SK-N-SH (cell line): Measurements from ENCODE around the gene TBX4. TPM values are rescaled to one million over a fixed set of nuclear protein-coding genes. Genes with fewer than 3 reads are reported as not detected.
A peak's percentile ranks its signal among the peaks of the same experiment; 100 is the strongest.

ENCODE experiments used
- CTCF ChIA-PET: fragments of 300-600, 350-600 bp; formaldehyde crosslinking; extraction: SDS; loops from one replicate; lab custom pipeline; 2021; lab: Yijun Ruan, JAX
- POLR2A ChIA-PET: fragments of 350-600 bp; sonication (Branson Sonifier 250); formaldehyde crosslinking; extraction: SDS; loops from one replicate; lab custom pipeline; 2020; ENCODE audit warnings: antibody characterized with exemption, inconsistent platforms; lab: Yijun Ruan, JAX
- DNase-seq: peaks from one replicate; pipeline ENCODE4 v3.0.0; 2012
- H2AFZ ChIP-seq: fragments of 200-600 bp; sonication (generic); 2 replicates; pipeline ENCODE4 v1.8.1; 2016; ENCODE audit warnings: antibody characterized with exemption, mild to moderate bottlenecking, low read depth
- H3F3A ChIP-seq: fragments of 200-600 bp; sonication (generic); replicated peaks from 2 replicates; pipeline ENCODE3; 2016; ENCODE audit warnings: antibody characterized with exemption, mild to moderate bottlenecking; ENCODE audit not compliant: insufficient read depth
- H3K27ac ChIP-seq, 2 experiments: fragments of 200-500 bp in 1 of 2; fragments of 200-600 bp in 1 of 2; sonication (Bioruptor generic) in 1 of 2; sonication (generic), shearing (Covaris generic) in 1 of 2; 2 replicates each; pipeline versions ENCODE4 v1.5.1 to v1.6.1; 2014 to 2016; ENCODE audit warnings: low read depth in 2 of 2, inconsistent platforms in 1 of 2, low read length in 1 of 2, mild to moderate bottlenecking in 1 of 2, mixed read lengths in 1 of 2
- H3K27me3 ChIP-seq: fragments of 200-600 bp; sonication (generic), shearing (Covaris generic); 2 replicates; pipeline ENCODE4 v1.6.1; 2016; ENCODE audit warnings: mixed run types; ENCODE audit not compliant: insufficient read depth
- H3K36me3 ChIP-seq, 2 experiments: fragments of 200-500 bp in 1 of 2; fragments of 200-600 bp in 1 of 2; sonication (Bioruptor generic) in 1 of 2; sonication (generic) in 1 of 2; replicated peaks in 1 of 2; 2 replicates each; pipeline versions ENCODE3 to v1.5.1; 2014 to 2016; ENCODE audit warnings: low read length in 1 of 2, mild to moderate bottlenecking in 1 of 2; ENCODE audit not compliant: insufficient read depth in 2 of 2, control insufficient read depth in 1 of 2
- H3K4me1 ChIP-seq, 2 experiments: fragments of 200-500 bp in 1 of 2; fragments of 200-600 bp in 1 of 2; sonication (Bioruptor generic) in 1 of 2; sonication (generic), shearing (Covaris generic) in 1 of 2; 2 replicates each; pipeline versions ENCODE4 v1.5.1 to v1.6.1; 2014 to 2016; ENCODE audit warnings: low read depth in 1 of 2, low read length in 1 of 2, mixed run types in 1 of 2; ENCODE audit not compliant: insufficient read depth in 2 of 2, control insufficient read depth in 1 of 2
- H3K4me2 ChIP-seq: fragments of 200-600 bp; sonication (generic), shearing (Covaris generic); 2 replicates; pipeline ENCODE4 v1.6.1; 2017; ENCODE audit warnings: mixed run types
- H3K4me3 ChIP-seq, 2 experiments: fragments of 200-500 bp in 1 of 2; fragments of 200-600 bp in 1 of 2; sonication (Bioruptor generic) in 1 of 2; sonication (generic), shearing (Covaris generic) in 1 of 2; 2 replicates each; pipeline versions ENCODE4 v1.5.1 to v1.8.1; 2014 to 2016; ENCODE audit warnings: low read depth in 2 of 2, inconsistent platforms in 1 of 2, low read length in 1 of 2, mild to moderate bottlenecking in 1 of 2, mixed read lengths in 1 of 2, moderate library complexity in 1 of 2
- H3K79me2 ChIP-seq: fragments of 200-600 bp; sonication (generic); 2 replicates; pipeline ENCODE4 v1.8.1; 2017; ENCODE audit warnings: mild to moderate bottlenecking; ENCODE audit not compliant: insufficient read depth
- H3K9ac ChIP-seq: fragments of 200-600 bp; sonication (generic); 2 replicates; pipeline ENCODE4 v1.6.1; 2017; ENCODE audit warnings: mixed run types
- H3K9me2 ChIP-seq: fragments of 200-600 bp; sonication (generic); 2 replicates; pipeline ENCODE4 v1.6.1; 2017; ENCODE audit warnings: mixed run types
- H3K9me3 ChIP-seq: fragments of 200-600 bp; sonication (generic); 2 replicates; pipeline ENCODE4 v1.6.1; 2017; ENCODE audit warnings: mixed run types, mild to moderate bottlenecking, moderate library complexity
- H4K20me1 ChIP-seq: fragments of 200-600 bp; sonication (generic); 2 replicates; pipeline ENCODE4 v1.6.1; 2017; ENCODE audit warnings: mild to moderate bottlenecking, mixed run types; ENCODE audit not compliant: insufficient read depth
- CHD2 ChIP-seq: fragments of 150-350 bp; IDR thresholded peaks from 2 replicates; pipeline ENCODE4 v1.6.1; 2018; ENCODE audit warnings: low read length; ENCODE audit not compliant: partially characterized antibody
- ELF1 ChIP-seq: IDR thresholded peaks from 2 replicates; pipeline ENCODE4 v1.4.0; 2012
- FOXJ3 ChIP-seq: sonication (generic); formaldehyde crosslinking; IDR thresholded peaks from 2 replicates; pipeline ENCODE4 v1.5.1; 2020; ENCODE audit warnings: mild to moderate bottlenecking, missing genetic modification reagents
- FOXM1 ChIP-seq: IDR thresholded peaks from 2 replicates; pipeline ENCODE4 v1.4.0; 2012; ENCODE audit warnings: low read depth, mild to moderate bottlenecking
- MXI1 ChIP-seq: IDR thresholded peaks from 2 replicates; pipeline ENCODE4 v1.6.1; 2012; ENCODE audit warnings: mild to moderate bottlenecking, low read depth, low read length, improper control_type of control experiment
- NFIC ChIP-seq: IDR thresholded peaks from 2 replicates; pipeline ENCODE4 v1.4.0; 2012; ENCODE audit warnings: borderline replicate concordance
- POLR2AphosphoS5 ChIP-seq: IDR thresholded peaks from 2 replicates; pipeline ENCODE4 v1.6.1; 2012; ENCODE audit warnings: low read depth, low read length
- RAD21 ChIP-seq: IDR thresholded peaks from 2 replicates; pipeline ENCODE4 v1.6.1; 2012; ENCODE audit warnings: mild to moderate bottlenecking, low read length
- RFX5 ChIP-seq: IDR thresholded peaks from 2 replicates; pipeline ENCODE4 v1.6.1; 2012; ENCODE audit warnings: mild to moderate bottlenecking, improper control_type of control experiment, low read length
- RXRA ChIP-seq: IDR thresholded peaks from 2 replicates; pipeline ENCODE4 v1.4.0; 2012; ENCODE audit warnings: low read depth, mild to moderate bottlenecking, borderline replicate concordance
- SMC3 ChIP-seq: IDR thresholded peaks from 2 replicates; pipeline ENCODE4 v1.6.1; 2012; ENCODE audit warnings: low read depth, low read length, improper control_type of control experiment
- TAF1 ChIP-seq: IDR thresholded peaks from 2 replicates; pipeline ENCODE4 v1.6.1; 2012; ENCODE audit warnings: low read depth, mild to moderate bottlenecking, low read length, moderate library complexity, borderline replicate concordance
- YY1 ChIP-seq: IDR thresholded peaks from 2 replicates; pipeline ENCODE4 v1.4.0; 2012; ENCODE audit warnings: low read depth, mild to moderate bottlenecking
- WGBS: methylation state at CpG from one replicate; pipeline ENCODE4 v1.1.6; 2017; ENCODE audit warnings: low lambda C conversion rate; 5-methylcytosine and 5-hydroxymethylcytosine counted together
- polyA plus RNA-seq, 3 experiments: library from polyadenylated mRNA; depleted of rRNA; stranded (reverse); fragments of >200 nt; gene quantifications; 2 replicates each; pipeline ENCODE4 v1.2.3, GENCODE V29; 2012
- TF ChIP-seq, protein P1 (sequence below): IDR thresholded peaks from 2 replicates; pipeline ENCODE4 v1.4.0; 2012; ENCODE audit warnings: low read depth, borderline replicate concordance
- TF ChIP-seq, protein P2 (sequence below): fragments of 150-350 bp; IDR thresholded peaks from 2 replicates; pipeline ENCODE4 v1.6.1; 2017; ENCODE audit warnings: antibody characterized with exemption, low read length, low read depth, borderline replicate concordance
- TF ChIP-seq, protein P3 (sequence below): IDR thresholded peaks from 2 replicates; pipeline ENCODE4 v1.4.0; 2012; ENCODE audit warnings: low read depth
- TF ChIP-seq, protein P4 (sequence below): fragments of 150-350 bp; IDR thresholded peaks from 2 replicates; pipeline ENCODE4 v1.6.1; 2016; ENCODE audit warnings: mild to moderate bottlenecking, low read depth, low read length

TBX4 gene
- polyA plus RNA-seq, 1 of the 3 experiments (the other 2 are of a cell fraction), result 0.02 TPM

DNA sequence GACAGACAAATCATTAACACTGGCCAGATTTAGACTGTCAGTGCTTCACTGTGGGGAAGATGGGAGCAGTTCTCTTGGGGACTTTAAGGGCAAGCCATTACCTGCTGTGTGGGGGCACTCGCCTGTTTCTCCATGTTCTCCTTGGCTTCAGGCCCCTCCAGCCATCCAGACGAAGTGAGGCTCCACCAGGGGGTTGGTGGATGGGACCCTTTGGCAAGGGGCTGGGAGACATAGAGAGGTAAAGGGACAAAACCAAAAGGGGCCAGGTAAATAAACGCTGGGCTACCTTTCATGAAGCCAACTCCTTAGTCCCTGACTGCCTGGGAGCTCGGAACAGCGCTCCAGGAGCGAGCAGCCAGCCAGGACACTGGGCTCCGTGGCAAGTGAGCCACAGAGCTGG, 14.0 kb downstream of the TBX4 start:
- H3K27ac ChIP-seq, result no peak overlapping the region
- H3K9ac ChIP-seq, result no peak overlapping the region
- no peaks in the 10 kb centered on the region for H3K9me3 ChIP-seq
- TF ChIP-seq, protein P1, sequence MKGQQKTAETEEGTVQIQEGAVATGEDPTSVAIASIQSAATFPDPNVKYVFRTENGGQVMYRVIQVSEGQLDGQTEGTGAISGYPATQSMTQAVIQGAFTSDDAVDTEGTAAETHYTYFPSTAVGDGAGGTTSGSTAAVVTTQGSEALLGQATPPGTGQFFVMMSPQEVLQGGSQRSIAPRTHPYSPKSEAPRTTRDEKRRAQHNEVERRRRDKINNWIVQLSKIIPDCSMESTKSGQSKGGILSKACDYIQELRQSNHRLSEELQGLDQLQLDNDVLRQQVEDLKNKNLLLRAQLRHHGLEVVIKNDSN, result no peak
- no peak overlapping the region for H3K4me3 ChIP-seq
- H3K9me2 ChIP-seq, result no peaks in the 10 kb centered on the region
- no peak overlapping the region for H2AFZ ChIP-seq
- no peaks in the 10 kb centered on the region for H4K20me1 ChIP-seq
- H3F3A ChIP-seq, result no peaks in the 10 kb centered on the region
- WGBS, result 73% methylated on average over 7 of the region's 7 CpGs
- no peak for DNase-seq
- no peaks in the 10 kb centered on the region for H3K27me3 ChIP-seq
- H3K4me2 ChIP-seq, result no peak overlapping the region
- H3K4me1 ChIP-seq, result peaks cover 0 to 29% of the 10 kb centered on the region in 2 experiments; a peak in 1 of 4 replicates
- ChIA-PET CTCF (interaction anchor here (1.1 to 3.5 kb wide), 9 partner anchors 11 to 109 kb away, joined by 3 to 16 read pairs (median 6); partner anchors contain the start of gene TBX4), POLR2A (no interaction called here)
- H3K79me2 ChIP-seq, result no peaks in the 10 kb centered on the region
- no peaks in the 10 kb centered on the region for H3K36me3 ChIP-seq

DNA sequence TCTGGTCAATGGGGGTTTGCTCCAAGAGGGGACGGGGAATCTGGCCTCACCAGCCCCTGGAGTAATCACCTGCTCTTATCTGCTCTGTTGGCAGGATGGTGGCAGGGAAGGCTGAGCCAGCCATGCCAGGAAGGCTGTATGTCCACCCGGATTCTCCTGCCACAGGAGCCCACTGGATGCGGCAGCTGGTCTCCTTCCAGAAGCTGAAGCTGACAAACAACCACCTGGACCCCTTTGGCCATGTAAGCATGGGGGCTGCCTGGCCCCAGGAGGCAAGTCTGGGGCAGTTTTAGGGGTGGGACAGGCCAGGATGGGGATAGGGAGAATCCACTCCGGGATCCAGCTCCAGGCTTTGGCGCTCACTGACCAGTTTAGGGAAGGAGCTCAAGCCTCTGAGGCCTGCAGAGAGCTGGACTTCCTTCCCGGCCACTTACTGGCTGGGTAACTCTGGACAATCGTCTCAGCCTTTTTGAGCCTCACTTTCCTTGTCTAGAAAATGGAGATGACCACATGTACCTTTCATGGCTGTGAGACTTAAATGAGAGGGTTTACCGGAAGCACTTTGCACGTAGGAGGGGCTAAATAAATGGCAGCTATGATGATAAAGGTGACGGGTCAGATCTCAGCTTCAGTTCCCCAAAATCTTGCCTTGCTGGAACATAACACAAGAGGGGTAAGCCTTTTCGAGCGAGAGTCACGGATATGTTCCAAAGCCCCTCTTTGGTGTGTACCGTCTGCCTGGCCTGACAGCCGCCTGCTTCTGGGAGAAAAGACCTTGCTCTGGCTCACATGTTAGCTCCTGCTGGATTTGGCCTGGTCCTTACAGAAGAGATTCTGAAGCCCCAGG, 15.4 kb downstream of the TBX4 start:
- Histone ChIP-seq H3K79me2 (no peaks in the 10 kb centered on the region), H3K9me3 (no peaks in the 10 kb centered on the region), H3K4me1 (peaks cover 0 to 24% of the 10 kb centered on the region in 2 experiments; a peak in 1 of 4 replicates), H4K20me1 (no peaks in the 10 kb centered on the region), H3K9ac (no peak overlapping the region), H3F3A (no peaks in the 10 kb centered on the region), H3K4me3 (no peak overlapping the region), H3K4me2 (no peak overlapping the region), H3K27me3 (no peaks in the 10 kb centered on the region), H3K36me3 (no peaks in the 10 kb centered on the region), H3K9me2 (no peaks in the 10 kb centered on the region), H2AFZ (peak overlapping the region; percentile 66; the same call in 1 of the 2 replicates), H3K27ac (peak overlapping the region in 1 of 2 experiments; percentile 51; a peak in 1 of 4 replicates)
- ChIA-PET CTCF (interaction anchor here (0.6 to 3.5 kb wide), 13 partner anchors 9 to 373 kb away, joined by 3 to 16 read pairs (median 6); no protein-coding TSS in a partner anchor), POLR2A (interaction anchor here (0.5 to 1.6 kb wide), 4 partner anchors 9 to 611 kb away, joined by 3 to 4 read pairs (median 3); no protein-coding TSS in a partner anchor)
- TF ChIP-seq FOXJ3 (CRISPR knock-in tag), result no peak
- TF ChIP-seq YY1, result 0 out of 2 replicates have a peak, but pooled peaks have one; percentile 31
- TF ChIP-seq, protein P2, sequence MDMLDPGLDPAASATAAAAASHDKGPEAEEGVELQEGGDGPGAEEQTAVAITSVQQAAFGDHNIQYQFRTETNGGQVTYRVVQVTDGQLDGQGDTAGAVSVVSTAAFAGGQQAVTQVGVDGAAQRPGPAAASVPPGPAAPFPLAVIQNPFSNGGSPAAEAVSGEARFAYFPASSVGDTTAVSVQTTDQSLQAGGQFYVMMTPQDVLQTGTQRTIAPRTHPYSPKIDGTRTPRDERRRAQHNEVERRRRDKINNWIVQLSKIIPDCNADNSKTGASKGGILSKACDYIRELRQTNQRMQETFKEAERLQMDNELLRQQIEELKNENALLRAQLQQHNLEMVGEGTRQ, result no peak
- no peak for TF ChIP-seq MXI1
- 0 out of 2 replicates have a peak, but pooled peaks have one; percentile 25 for TF ChIP-seq POLR2AphosphoS5
- no peak for TF ChIP-seq FOXM1
- TF ChIP-seq, protein P3, sequence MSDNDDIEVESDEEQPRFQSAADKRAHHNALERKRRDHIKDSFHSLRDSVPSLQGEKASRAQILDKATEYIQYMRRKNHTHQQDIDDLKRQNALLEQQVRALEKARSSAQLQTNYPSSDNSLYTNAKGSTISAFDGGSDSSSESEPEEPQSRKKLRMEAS, result no peak
- peak; percentile 77 for TF ChIP-seq TAF1
- TF ChIP-seq SMC3, result no peak
- no peak for TF ChIP-seq RFX5
- TF ChIP-seq ELF1, result peak; percentile 33
- no peak for TF ChIP-seq RAD21
- TF ChIP-seq RXRA, result no peak
- no peak for TF ChIP-seq CHD2
- no peak for TF ChIP-seq NFIC
- TF ChIP-seq, protein P4, sequence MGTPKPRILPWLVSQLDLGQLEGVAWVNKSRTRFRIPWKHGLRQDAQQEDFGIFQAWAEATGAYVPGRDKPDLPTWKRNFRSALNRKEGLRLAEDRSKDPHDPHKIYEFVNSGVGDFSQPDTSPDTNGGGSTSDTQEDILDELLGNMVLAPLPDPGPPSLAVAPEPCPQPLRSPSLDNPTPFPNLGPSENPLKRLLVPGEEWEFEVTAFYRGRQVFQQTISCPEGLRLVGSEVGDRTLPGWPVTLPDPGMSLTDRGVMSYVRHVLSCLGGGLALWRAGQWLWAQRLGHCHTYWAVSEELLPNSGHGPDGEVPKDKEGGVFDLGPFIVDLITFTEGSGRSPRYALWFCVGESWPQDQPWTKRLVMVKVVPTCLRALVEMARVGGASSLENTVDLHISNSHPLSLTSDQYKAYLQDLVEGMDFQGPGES, result no peak
- 66% methylated on average over 15 of the region's 15 CpGs for WGBS
- DNase-seq, result peak; percentile 76
